Cardiac fibroblast (primary cell): Measurements from ENCODE around the gene DHRSX.

Source experiments
- DNase-seq, 2 donors: peaks; one replicate each; pipeline versions ENCODE4 v3.0.0 to v3.0.0-alpha.2; 2010; ENCODE audit warnings: low read depth in 2 of 2
- H3K4me3 ChIP-seq, 2 donors: replicated peaks in 1 of 2; 1 replicate in 1 of 2; 2 replicates in 1 of 2; pipeline ENCODE4 v1.5.1; 2011; ENCODE audit warnings: low read depth in 2 of 2, low read length in 2 of 2, mild to moderate bottlenecking in 2 of 2, moderate library complexity in 1 of 2
- TF ChIP-seq, protein P1 (sequence below): IDR thresholded peaks from one replicate; pipeline ENCODE4 v1.5.1; 2011; ENCODE audit warnings: low read depth, mild to moderate bottlenecking, low read length, inconsistent platforms

The DHRSX gene

DNA sequence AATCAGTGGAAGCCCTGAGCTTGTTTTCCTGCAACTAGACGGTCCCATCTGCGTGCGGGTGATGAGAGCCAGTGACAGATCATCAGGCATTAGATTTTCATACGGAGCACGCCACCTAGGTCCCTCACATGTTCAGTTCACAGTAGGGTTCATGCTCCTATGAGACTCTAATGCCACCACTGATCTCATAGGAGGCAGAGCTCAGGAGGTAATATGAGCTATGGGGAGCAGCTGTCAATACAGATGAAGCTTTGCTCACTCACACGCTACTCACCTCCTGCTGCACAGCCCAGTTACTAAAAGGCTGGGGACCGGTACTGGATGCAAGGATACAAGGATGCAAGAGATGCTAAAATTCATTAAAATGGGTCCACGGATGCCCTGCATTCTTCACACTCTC lies 61.2 kb downstream of the DHRSX start:
- no peak for DNase-seq
- TF ChIP-seq, protein P1, sequence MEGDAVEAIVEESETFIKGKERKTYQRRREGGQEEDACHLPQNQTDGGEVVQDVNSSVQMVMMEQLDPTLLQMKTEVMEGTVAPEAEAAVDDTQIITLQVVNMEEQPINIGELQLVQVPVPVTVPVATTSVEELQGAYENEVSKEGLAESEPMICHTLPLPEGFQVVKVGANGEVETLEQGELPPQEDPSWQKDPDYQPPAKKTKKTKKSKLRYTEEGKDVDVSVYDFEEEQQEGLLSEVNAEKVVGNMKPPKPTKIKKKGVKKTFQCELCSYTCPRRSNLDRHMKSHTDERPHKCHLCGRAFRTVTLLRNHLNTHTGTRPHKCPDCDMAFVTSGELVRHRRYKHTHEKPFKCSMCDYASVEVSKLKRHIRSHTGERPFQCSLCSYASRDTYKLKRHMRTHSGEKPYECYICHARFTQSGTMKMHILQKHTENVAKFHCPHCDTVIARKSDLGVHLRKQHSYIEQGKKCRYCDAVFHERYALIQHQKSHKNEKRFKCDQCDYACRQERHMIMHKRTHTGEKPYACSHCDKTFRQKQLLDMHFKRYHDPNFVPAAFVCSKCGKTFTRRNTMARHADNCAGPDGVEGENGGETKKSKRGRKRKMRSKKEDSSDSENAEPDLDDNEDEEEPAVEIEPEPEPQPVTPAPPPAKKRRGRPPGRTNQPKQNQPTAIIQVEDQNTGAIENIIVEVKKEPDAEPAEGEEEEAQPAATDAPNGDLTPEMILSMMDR = no peak
- no peak overlapping the region for H3K4me3 ChIP-seq

DNA sequence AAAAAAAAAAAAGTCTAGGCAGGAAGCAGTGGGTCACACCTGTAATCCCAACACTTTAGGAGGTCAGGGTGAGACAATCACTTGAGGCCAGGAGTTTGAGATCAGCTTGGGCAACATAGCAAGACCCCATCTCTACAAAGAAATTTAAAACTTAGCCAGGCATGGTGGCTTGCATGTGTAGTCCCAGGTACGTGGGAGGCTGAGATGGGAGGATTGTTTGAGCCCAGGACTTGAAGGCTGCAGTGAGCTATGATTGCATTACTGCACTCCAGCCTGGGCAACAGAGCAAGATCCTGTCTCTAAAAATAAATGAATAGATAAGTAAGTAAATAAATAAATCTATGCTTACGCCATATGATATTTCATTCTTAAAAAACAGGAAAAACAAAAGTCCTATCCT lies 65.3 kb downstream of the DHRSX start:
- TF ChIP-seq, protein P1 = no peak
- no peak overlapping the region for H3K4me3 ChIP-seq

DNA sequence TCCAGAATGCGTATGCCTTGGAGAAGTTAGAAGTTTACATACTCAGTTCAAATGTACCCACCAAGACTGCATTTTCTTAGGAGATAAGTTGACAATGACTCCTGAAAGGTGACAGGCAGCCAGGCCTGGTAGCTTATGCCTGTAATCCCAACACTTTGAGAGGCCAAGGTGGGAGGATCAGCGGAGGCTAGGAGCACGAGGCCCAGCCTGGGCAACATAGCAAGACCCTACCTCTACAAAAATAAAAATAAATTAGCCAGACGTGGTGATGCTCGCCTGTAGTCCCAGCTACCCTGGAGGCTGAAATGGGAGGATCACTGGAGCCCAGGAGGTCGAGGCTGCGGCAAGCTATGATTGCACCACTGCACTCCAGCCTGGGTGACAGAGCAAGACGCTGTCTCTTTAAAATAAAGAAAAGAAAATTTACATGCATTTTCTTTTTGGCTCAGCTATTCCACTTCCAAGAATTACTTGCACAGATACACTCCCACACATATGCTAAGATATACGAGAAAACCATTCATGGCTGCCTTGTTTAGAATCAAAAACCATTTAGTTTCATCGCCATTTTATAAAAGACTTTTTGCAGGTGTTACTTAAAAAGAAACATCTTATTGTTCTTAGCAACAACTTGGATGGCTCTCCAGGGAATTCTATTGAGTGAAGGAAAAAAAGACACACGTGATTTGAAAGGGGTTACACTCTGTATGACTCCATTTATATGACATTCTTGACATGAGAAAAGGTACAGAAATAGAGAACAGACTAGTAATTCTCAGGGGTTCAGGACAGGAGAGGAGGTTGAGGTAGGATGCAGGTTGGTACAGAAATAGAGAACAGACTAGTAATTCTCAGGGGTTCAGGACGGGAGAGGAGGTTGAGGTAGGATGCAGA lies 66.3 kb downstream of the DHRSX start:
- TF ChIP-seq, protein P1 = no peak

More for the DNA sequence above, 65.3 kb downstream of the DHRSX start:
- no peak for DNase-seq

DNA sequence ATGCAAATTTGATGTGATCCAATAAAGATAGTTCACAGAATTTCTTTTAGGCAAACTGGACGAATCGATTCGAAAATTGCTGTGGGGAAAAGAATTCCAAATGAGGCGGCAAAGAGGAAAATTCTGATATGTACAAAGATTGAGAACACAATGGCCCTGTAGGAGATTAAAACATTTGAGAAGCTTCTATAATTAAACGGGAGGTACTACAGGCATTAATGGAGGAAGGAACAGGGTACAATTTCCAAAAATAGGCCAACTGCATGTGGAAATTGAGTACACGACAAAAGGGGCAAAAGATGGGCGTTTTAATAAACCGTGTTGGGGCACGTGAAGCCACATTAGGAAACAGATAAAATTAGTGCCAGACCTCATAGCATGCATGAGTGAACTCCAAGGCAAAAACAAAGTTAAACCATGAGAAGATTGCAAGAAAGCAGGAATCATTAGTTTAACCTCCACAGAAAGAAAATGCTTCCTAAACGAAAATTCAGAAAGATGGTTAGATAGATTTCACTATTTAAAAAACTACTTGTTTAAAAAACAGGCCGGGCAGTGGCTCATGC lies 68.4 kb downstream of the DHRSX start:
- DNase-seq = no peak
- no peak overlapping the region for H3K4me3 ChIP-seq
- TF ChIP-seq, protein P1 = no peak

More for the DNA sequence above, 66.3 kb downstream of the DHRSX start:
- H3K4me3 ChIP-seq = no peak overlapping the region
- no peak for DNase-seq

DNA sequence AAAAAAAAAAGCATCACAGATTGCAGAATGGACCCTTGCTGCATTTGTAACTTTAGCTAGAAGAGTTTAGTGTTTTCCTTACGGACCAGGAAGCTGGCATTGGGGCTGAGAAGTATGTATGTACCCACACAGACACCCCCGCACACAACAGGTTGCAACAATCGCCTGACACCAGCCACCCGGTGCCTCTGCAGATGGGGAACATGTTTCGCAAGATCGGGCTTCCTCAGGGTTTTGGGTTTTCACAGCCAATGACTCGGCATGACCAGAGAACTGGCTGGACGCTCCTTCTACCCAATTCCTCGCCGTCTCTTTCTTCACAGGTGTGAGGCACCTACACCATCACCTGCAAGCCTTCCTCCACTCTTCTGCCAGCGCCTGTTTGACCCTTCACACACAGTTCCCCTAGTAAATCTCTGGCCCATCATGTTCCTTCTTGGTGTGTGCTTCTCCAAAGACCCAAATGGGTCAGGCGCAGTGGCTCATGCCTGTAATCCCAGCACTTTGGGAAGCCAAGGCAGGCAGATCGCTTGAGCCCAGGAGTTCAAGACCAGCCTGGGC lies 70.4 kb downstream of the DHRSX start:
- TF ChIP-seq, protein P1 = no peak
- no peak overlapping the region for H3K4me3 ChIP-seq
- peak in 1 of 2 donors; percentile 25 for DNase-seq

DNA sequence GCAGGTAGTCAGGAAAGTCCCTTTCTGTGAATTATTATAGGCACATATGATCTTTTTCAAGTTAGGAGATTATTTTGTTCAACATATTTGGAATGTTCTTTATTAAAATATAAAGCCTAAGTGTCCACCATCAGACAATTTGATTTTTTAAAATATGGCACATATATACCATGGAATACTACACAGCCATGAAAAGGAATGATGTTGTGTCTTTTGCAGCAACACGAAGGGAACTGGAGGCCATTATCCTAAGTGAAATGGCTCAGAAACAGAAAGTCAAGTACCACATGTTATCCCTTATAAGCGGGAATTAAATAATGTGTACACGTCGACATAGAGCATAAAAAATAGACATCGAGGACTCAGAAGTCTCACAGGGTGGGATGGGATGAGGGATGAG lies 73.0 kb downstream of the DHRSX start:
- TF ChIP-seq, protein P1 = no peak
- DNase-seq = no peak
- H3K4me3 ChIP-seq = no peak overlapping the region
